Liver (tissue), 3 donors: ENCODE measurements around the gene RAD51B.

Experiments
- ATF3 ChIP-seq: IDR thresholded peaks from 2 replicates; pipeline ENCODE4 v1.6.1; 2016; ENCODE audit warnings: antibody characterized with exemption
- CTCF ChIP-seq: fragments of 150-350 bp; IDR thresholded peaks from 2 replicates; pipeline ENCODE4 v1.5.1; 2017; ENCODE audit warnings: improper control_type of control experiment, low read depth, low read length; ENCODE audit not compliant: missing input control
- EGR1 ChIP-seq, 2 donors: IDR thresholded peaks; 2 replicates each; pipeline ENCODE4 v1.6.1; 2016 to 2018; ENCODE audit warnings: antibody characterized with exemption in 2 of 2, low read depth in 2 of 2
- FOXA2 ChIP-seq: IDR thresholded peaks from 2 replicates; pipeline ENCODE4 v1.6.1; 2016; ENCODE audit warnings: antibody characterized with exemption
- GABPA ChIP-seq, 2 donors: IDR thresholded peaks in 1 of 2; conservative IDR thresholded peaks in 1 of 2; 2 replicates each; pipeline ENCODE4 v1.6.1; 2016; ENCODE audit warnings: antibody characterized with exemption in 2 of 2, mild to moderate bottlenecking in 1 of 2, moderate library complexity in 1 of 2
- HNF4G ChIP-seq: IDR thresholded peaks from 2 replicates; pipeline ENCODE4 v1.6.1; 2016; ENCODE audit warnings: antibody characterized with exemption
- JUND ChIP-seq, 2 donors: IDR thresholded peaks; 2 replicates each; pipeline ENCODE4 v1.6.1; 2016; ENCODE audit warnings: antibody characterized with exemption in 2 of 2
- MAX ChIP-seq: IDR thresholded peaks from 2 replicates; pipeline ENCODE4 v1.6.1; 2016; ENCODE audit warnings: antibody characterized with exemption
- NR2F2 ChIP-seq: IDR thresholded peaks from 2 replicates; pipeline ENCODE4 v1.6.1; 2016; ENCODE audit warnings: antibody characterized with exemption
- RAD21 ChIP-seq, 2 donors: IDR thresholded peaks; 2 replicates each; pipeline ENCODE4 v1.6.1; 2016; ENCODE audit warnings: antibody characterized with exemption in 2 of 2, mild to moderate bottlenecking in 2 of 2
- SP1 ChIP-seq: IDR thresholded peaks from 2 replicates; pipeline ENCODE4 v1.6.1; 2018; ENCODE audit warnings: antibody characterized with exemption, mild to moderate bottlenecking
- ZBTB33 ChIP-seq: IDR thresholded peaks from 2 replicates; pipeline ENCODE4 v1.6.1; 2016; ENCODE audit warnings: antibody characterized with exemption
- donor health status: healthy.
- donor health status: healthy.

- TF ChIP-seq CTCF = no peak
- TF ChIP-seq ZBTB33 = no peak
- TF ChIP-seq NR2F2 = no peak
- TF ChIP-seq RAD21 (IDR thresholded peaks at IDR 0.05) = no peak
- TF ChIP-seq ATF3 = no peak
- TF ChIP-seq HNF4G = no peak
- TF ChIP-seq GABPA (IDR thresholded peaks at IDR 0.05 in 1 of 2, conservative IDR thresholded peaks at IDR 0.05 in 1 of 2) = no peak
- no peak for TF ChIP-seq FOXA2
- TF ChIP-seq JUND (IDR thresholded peaks at IDR 0.05) = no peak
- no peak for TF ChIP-seq MAX
- no peak for TF ChIP-seq SP1
- TF ChIP-seq EGR1 (IDR thresholded peaks at IDR 0.05; ENCODE audit: low read depth in 2 of 2) = no peak
Observed at GRCh38 chr14:67863223-67863622, 43.6 kb downstream of the RAD51B start.
